Prostate gland (tissue), 2 donors: Measurements from ENCODE around the gene PPM1K.

Source experiments
- CTCF ChIP-seq, 4 experiments: fragments of 200-600 bp in 2 of 4; fragments of 450-650 bp in 2 of 4; sonication (generic) in 2 of 4; IDR thresholded peaks; 1 replicate in 3 of 4; 2 replicates in 1 of 4; pipeline ENCODE4 v1.5.1; 2016 to 2019; ENCODE audit warnings: antibody characterized with exemption in 4 of 4, mild to moderate bottlenecking in 2 of 4, moderate library complexity in 2 of 4
- POLR2A ChIP-seq: fragments of 450-650 bp; IDR thresholded peaks from one replicate; pipeline ENCODE4 v1.6.1; 2016; ENCODE audit warnings: antibody characterized with exemption, mild to moderate bottlenecking
- POLR2AphosphoS5 ChIP-seq: sonication (generic); formaldehyde crosslinking; IDR thresholded peaks from one replicate; pipeline ENCODE4 v1.6.1; 2017; ENCODE audit warnings: antibody characterized with exemption

GRCh38 chr4:88297212-88297516 lies 12.8 kb upstream of the PPM1K start:
- TF ChIP-seq CTCF (IDR thresholded peaks at IDR 0.05) (no peak), POLR2AphosphoS5 (no peak), POLR2A (no peak)
